Colon (tissue), 2 donors: ENCODE measurements around the gene COL9A3.

Experiments
- FAIRE-seq: peaks from 2 replicates; lab custom pipeline; 2012; peaks lifted over from hg19 to GRCh38; lab: Jason Lieb, UNC
- donor health status: control.
- donor health status: control.

Gene COL9A3

GRCh38 chr20:62823688-62824475, 7.0 kb downstream of the COL9A3 start:
- FAIRE-seq, result no peak

- FAIRE-seq, result no peak
Measured at GRCh38 chr20:62824476-62825332, 7.9 kb downstream of the COL9A3 start.

- no peak for FAIRE-seq
Measured at GRCh38 chr20:62825333-62825985, 8.6 kb downstream of the COL9A3 start.

- FAIRE-seq, result no peak
Measured at GRCh38 chr20:62825986-62826645, 9.3 kb downstream of the COL9A3 start.

- no peak for FAIRE-seq
Measured at GRCh38 chr20:62826646-62827310, 9.9 kb downstream of the COL9A3 start.

- no peak for FAIRE-seq
Measured at GRCh38 chr20:62827311-62828038, 10.6 kb downstream of the COL9A3 start.

GRCh38 chr20:62828051-62828450, 11.2 kb downstream of the COL9A3 start:
- FAIRE-seq, result no peak

GRCh38 chr20:62828511-62829230, 11.8 kb downstream of the COL9A3 start:
- no peak for FAIRE-seq

- FAIRE-seq, result no peak
Measured at GRCh38 chr20:62829231-62830230, 12.7 kb downstream of the COL9A3 start.

- FAIRE-seq, result no peak
Measured at GRCh38 chr20:62830251-62830650, 13.4 kb downstream of the COL9A3 start.

GRCh38 chr20:62830821-62831220, 14.0 kb downstream of the COL9A3 start:
- no peak for FAIRE-seq

- no peak for FAIRE-seq
Measured at GRCh38 chr20:62831361-62831788, 14.5 kb downstream of the COL9A3 start.

- no peak for FAIRE-seq
Measured at GRCh38 chr20:62831854-62832211, 15.0 kb downstream of the COL9A3 start.

GRCh38 chr20:62832212-62832922, 15.5 kb downstream of the COL9A3 start:
- FAIRE-seq, result no peak

GRCh38 chr20:62832951-62833391, 16.1 kb downstream of the COL9A3 start:
- FAIRE-seq, result no peak

GRCh38 chr20:62834967-62835730, 18.3 kb downstream of the COL9A3 start:
- FAIRE-seq, result no peak
